Transverse colon (tissue), 4 donors: ENCODE results near the gene NT5DC4.
A peak's percentile ranks its signal among the peaks of the same experiment; 100 is the strongest.

ENCODE experiments used
- CTCF ChIP-seq, 5 experiments: fragments of 200-600 bp in 3 of 5; fragments of 450-650 bp in 2 of 5; sonication (generic) in 3 of 5; IDR thresholded peaks; 1 replicate in 2 of 5; 2 replicates in 3 of 5; pipeline ENCODE4 v1.5.1; 2016 to 2017; ENCODE audit warnings: antibody characterized with exemption in 5 of 5, inconsistent platforms in 3 of 5, mild to moderate bottlenecking in 2 of 5, moderate library complexity in 1 of 5
- EP300 ChIP-seq: sonication (generic); formaldehyde crosslinking; IDR thresholded peaks from one replicate; pipeline ENCODE4 v1.6.1; 2017; ENCODE audit warnings: antibody characterized with exemption, low read depth
- POLR2A ChIP-seq: fragments of 450-650 bp; IDR thresholded peaks from one replicate; pipeline ENCODE4 v1.6.1; 2016; ENCODE audit warnings: antibody characterized with exemption, mild to moderate bottlenecking, moderate library complexity
- POLR2AphosphoS5 ChIP-seq, 3 donors: sonication (generic); formaldehyde crosslinking; IDR thresholded peaks; one replicate each; pipeline ENCODE4 v1.6.1; 2016; ENCODE audit warnings: antibody characterized with exemption in 3 of 3

GRCh38 chr2:112692495-112692911, 28.3 kb upstream of the NT5DC4 start:
- TF ChIP-seq POLR2AphosphoS5 (IDR thresholded peaks at IDR 0.05) (peak in 1 of 3 donors; percentile 57), CTCF (IDR thresholded peaks at IDR 0.05) (no peak), EP300 (no peak), POLR2A (no peak)
